Activated CD4-positive, alpha-beta T cell treated with anti-CD3 and anti-CD28 coated beads, Interleukin-2, amount 10 ng/mL, durations not matched to agents 7 days and 5 days (primary cell): ENCODE results near the gene SMIM45.
"Not testable (repeated sequence)": the region's sequence is repeated elsewhere in the genome, so short reads cannot be mapped to it uniquely, and the experiment has no call there.

Source experiments
- CTCF ChIA-PET: fragments of 350-600 bp; sonication (Branson Sonifier 250); formaldehyde crosslinking; loops from one replicate; lab custom pipeline; 2021; ENCODE audit warnings: antibody characterized with exemption; lab: Charles Lee
- POLR2A ChIA-PET: fragments of 350-600 bp; sonication (Branson Sonifier 250); formaldehyde crosslinking; loops from one replicate; lab custom pipeline; 2021; ENCODE audit warnings: antibody characterized with exemption; lab: Charles Lee
- DNase-seq: peaks from one replicate; pipeline ENCODE4 v3.0.0-alpha.2; 2020
- H3K27ac Mint-ChIP-seq: one replicate; pipeline ENCODE4 v1.8.0; 2021; ENCODE audit warnings: mild to moderate bottlenecking, moderate library complexity, mixed read lengths
- H3K27me3 Mint-ChIP-seq: one replicate; pipeline ENCODE4 v1.8.0; 2021; ENCODE audit warnings: mixed read lengths
- H3K36me3 Mint-ChIP-seq: one replicate; pipeline ENCODE4 v1.8.0; 2021; ENCODE audit warnings: low read depth, mixed read lengths
- H3K4me1 Mint-ChIP-seq: one replicate; pipeline ENCODE4 v1.8.0; 2021; ENCODE audit warnings: mixed read lengths
- H3K4me3 Mint-ChIP-seq: one replicate; pipeline ENCODE4 v1.8.0; 2021; ENCODE audit warnings: mild to moderate bottlenecking, moderate library complexity, mixed read lengths
- H3K9me3 Mint-ChIP-seq: one replicate; pipeline ENCODE4 v1.8.0; 2021; ENCODE audit warnings: mixed read lengths

SMIM45 gene

DNA sequence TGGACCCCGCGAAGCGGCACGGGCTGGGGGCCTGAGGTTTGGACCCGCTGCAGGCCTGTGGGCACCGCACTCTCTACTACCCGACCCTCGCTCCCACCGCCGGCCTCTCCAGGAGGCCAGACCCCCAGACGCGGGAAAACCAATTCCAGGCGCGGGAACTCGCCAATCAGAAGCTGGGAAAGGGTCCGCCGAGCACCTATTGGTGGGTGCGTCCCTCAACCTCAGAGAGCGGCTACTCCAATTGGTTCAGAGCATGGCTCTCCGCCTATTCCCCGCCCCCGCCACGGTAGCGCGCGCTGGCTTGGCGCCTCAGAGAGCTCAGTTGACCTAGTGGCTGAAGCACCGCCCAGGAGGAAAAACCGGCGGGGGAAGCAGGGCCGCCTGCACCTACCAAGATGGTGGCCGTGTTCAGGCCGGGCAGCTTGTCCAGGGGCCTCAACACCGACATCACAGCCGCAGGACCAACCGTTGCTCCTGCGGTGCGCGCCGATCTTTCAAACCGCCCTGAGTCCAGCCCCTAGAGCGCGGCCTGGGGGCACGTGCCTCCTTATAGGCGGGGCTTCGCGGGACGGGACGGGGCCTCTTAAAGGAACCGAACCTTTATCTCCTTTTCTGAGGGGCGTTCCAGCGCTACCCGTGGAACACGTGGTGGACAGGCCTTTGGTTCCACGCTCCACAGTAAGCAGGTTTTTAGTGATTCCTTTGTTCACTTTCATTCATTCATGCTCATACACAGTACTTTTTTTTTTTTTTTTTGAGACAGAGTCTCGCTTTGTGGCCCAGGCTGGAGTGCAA is 5.1 kb upstream of the SMIM45 start, which contains the start of gene CENPM:
CENPM (minus strand) TSS at position 524 of the 795 bp plus-strand sequence; CDS start at position 448, 76 bp downstream.
- CTCF ChIA-PET = interaction anchor here (0.6 to 2.1 kb wide), 22 partner anchors 8 to 497 kb away, joined by 3 to 9 read pairs (median 3); partner anchors contain the start of genes CCDC134 and SREBF2
- Mint-ChIP-seq H3K9me3 (no peaks in the 10 kb centered on the region), H3K27me3 (no peaks in the 10 kb centered on the region), H3K27ac (peak within 1 kb of the TSS; percentile 96), H3K4me1 (peaks cover 48% of the 10 kb centered on the region), H3K4me3 (peak within 1 kb of the TSS; percentile 93), H3K36me3 (peaks cover 31% of the 10 kb centered on the region)
- POLR2A ChIA-PET = interaction anchor here (0.6 to 1.0 kb wide), 4 partner anchors 24 to 714 kb away, joined by 3 read pairs; partner anchors contain the start of gene NDUFA6
- peak; percentile 95 for DNase-seq

DNA sequence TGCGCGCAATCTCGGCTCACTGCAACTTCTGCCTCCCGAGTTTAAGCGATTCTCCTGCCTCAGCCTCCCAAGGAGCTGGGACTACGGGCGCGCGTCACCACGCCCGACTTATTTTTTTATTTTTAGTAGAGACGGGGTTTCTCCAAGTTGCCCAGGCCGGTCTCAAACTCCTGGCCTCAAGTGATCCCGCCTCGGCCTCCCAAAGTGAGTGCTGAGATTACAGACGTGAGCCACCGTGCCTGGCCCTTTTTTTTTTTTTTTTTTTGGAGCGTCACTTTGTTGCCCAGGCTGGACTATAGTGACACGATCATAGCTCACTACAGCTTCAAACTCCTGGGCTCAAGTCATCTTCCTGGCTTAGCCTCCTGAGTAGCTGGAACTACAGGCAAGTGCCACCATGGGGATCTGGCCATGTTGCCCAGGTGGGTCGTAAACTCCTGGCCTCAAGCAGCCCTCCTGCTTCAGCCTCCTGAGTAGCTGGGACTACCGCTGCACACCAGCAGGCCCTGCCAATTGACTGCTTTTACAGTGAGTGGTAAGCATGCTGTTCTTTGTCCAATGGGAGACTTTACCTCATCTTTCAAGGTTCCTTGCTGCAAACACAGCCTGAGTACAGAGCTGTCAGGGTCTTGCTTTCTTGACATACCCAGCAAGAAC is 4.4 kb upstream of the SMIM45 start:
- DNase-seq = no peak
- H3K27ac Mint-ChIP-seq = peak overlapping the region; percentile 96
- ChIA-PET CTCF (interaction anchor here (0.6 to 2.1 kb wide), 11 partner anchors 11 to 496 kb away, joined by 3 to 9 read pairs (median 5); partner anchors contain the start of gene SREBF2), POLR2A (interaction anchor here (1.0 kb wide), 1 partner anchor 23 kb away, joined by 3 read pairs; no protein-coding TSS in a partner anchor)
- peaks cover 45% of the 10 kb centered on the region for H3K4me1 Mint-ChIP-seq
- H3K4me3 Mint-ChIP-seq = peak overlapping the region; percentile 93
- H3K36me3 Mint-ChIP-seq = peaks cover 27% of the 10 kb centered on the region
- no peaks in the 10 kb centered on the region for H3K9me3 Mint-ChIP-seq
- no peaks in the 10 kb centered on the region for H3K27me3 Mint-ChIP-seq

DNA sequence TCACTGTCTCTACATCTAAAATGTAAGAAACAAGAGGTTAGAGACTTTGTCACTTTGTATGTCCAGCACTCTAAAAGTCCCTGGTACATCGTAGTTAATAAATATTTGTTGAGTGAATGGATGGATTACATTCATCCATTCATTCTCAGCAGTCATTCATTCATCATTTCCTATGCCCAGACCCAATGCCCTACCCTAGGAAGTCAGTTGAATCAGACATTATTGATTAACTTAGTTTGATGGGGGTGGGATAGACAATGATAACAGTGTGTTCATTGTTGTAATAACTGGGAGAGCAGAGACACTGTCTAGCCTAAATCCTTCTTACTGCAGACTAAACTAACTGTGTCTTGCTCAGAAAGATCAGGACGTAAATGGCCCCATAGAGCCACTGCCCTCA is 3.8 kb upstream of the SMIM45 start:
- ChIA-PET POLR2A (no interaction called here), CTCF (interaction anchor here (1.0 to 1.5 kb wide), 2 partner anchors 11 to 12 kb away, joined by 3 to 5 read pairs; no protein-coding TSS in a partner anchor)
- no peak for DNase-seq
- Mint-ChIP-seq H3K4me3 (no peak overlapping the region), H3K27ac (peak overlapping the region; percentile 96), H3K4me1 (peaks cover 40% of the 10 kb centered on the region), H3K9me3 (no peaks in the 10 kb centered on the region), H3K36me3 (peaks cover 22% of the 10 kb centered on the region), H3K27me3 (no peaks in the 10 kb centered on the region)

DNA sequence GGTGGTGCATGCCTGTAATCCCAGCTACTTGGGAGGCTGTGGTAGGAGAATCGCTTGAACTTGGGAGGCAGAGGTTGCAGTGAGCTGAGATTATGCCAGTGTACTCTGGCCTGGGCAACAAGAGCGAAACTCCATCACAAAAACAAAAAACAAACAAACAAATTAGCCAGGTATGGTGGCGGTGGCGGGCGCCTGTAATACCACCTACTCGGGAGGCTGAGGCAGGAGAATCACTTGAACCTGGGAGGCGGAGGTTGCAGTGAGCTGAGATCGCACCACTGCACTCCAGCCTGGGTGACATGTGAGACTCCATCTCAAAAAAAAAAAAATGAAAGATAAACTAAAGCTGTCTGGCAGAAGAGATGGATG is 3.0 kb upstream of the SMIM45 start:
- not testable (repeated sequence) for H3K4me3 Mint-ChIP-seq

DNA sequence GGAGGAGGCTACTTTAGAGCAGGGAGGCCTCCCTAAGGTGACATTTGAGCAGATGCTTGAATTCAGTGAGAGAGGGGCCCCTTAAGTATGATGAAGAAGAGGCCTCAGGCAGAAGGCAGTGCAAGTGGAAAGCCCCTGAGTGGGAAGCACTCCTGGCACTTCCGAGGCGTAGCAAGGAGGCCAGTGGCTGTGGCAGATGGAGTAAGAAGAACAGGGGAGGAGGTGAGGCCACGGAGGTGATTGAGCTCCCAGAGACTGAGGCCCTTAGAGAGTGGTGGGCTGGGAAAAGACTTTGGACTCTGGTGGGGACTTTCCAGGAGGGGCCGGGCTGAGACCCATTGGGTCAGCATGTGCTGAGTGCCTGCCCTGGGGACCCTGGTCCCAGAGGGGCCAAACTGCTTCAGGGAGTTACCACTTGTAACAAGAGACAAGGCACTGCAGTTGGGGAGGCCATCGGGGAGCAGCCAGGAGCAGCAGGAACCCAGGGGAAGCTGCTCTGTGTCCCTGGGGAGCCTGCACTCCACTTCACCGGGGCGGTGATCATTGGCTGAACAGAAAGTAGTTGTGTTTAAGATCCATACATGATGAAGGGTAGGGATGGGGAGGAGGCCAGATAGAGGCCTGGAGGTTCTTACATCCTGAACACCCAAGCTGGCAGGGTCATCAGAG is 2.5 kb upstream of the SMIM45 start:
- Mint-ChIP-seq H3K4me3 (no peak overlapping the region), H3K4me1 (peaks cover 31% of the 10 kb centered on the region), H3K27me3 (no peaks in the 10 kb centered on the region), H3K36me3 (peaks cover 14% of the 10 kb centered on the region), H3K9me3 (no peaks in the 10 kb centered on the region), H3K27ac (peak overlapping the region; percentile 70)
- CTCF ChIA-PET = interaction anchor here (0.5 to 1.7 kb wide), 5 partner anchors 9 to 486 kb away, joined by 3 to 5 read pairs (median 4); no protein-coding TSS in a partner anchor
- DNase-seq = no peak
- POLR2A ChIA-PET = interaction anchor here (0.6 kb wide), 1 partner anchor 329 kb away, joined by 3 read pairs; the partner anchor contains the start of gene DESI1

More for the DNA sequence above, 3.0 kb upstream of the SMIM45 start:
- H3K4me1 Mint-ChIP-seq = peaks cover 34% of the 10 kb centered on the region
- ChIA-PET POLR2A (interaction anchor here (0.6 kb wide), 1 partner anchor 328 kb away, joined by 3 read pairs; the partner anchor contains the start of gene DESI1), CTCF (interaction anchor here (0.6 to 1.4 kb wide), 5 partner anchors 9 to 781 kb away, joined by 3 to 5 read pairs (median 3); no protein-coding TSS in a partner anchor)
- not testable (repeated sequence) for DNase-seq, H3K9me3 Mint-ChIP-seq, H3K27ac Mint-ChIP-seq, H3K27me3 Mint-ChIP-seq
- peaks cover 15% of the 10 kb centered on the region for H3K36me3 Mint-ChIP-seq

DNA sequence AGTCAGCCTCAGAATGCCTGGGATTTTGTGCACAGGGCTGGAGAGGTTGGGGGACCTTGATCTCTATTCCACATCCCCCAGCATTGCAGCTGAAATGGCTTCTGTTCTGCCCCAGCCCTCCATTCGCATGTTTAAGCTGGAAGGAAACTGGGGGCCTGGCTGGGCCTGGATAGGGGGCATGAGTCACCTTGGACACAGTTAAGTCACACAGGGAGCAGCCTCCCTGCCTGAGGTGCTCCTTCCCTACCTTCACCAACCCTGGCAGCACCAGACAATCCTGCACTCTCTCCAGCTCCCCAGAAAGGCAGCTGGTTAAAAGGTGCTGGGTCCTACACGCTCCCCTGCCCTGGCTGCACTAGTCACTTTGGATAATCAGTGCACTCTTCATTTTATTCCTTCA is 763 bp downstream of the SMIM45 start:
- Mint-ChIP-seq H3K27me3 (no peaks in the 10 kb centered on the region), H3K9me3 (no peaks in the 10 kb centered on the region), H3K4me3 (no peak overlapping the region), H3K27ac (no peak overlapping the region), H3K36me3 (no peaks in the 10 kb centered on the region), H3K4me1 (peaks cover 15% of the 10 kb centered on the region)
- no peak for DNase-seq
- ChIA-PET POLR2A (no interaction called here), CTCF (interaction anchor here (0.8 to 1.6 kb wide), 2 partner anchors 11 to 368 kb away, joined by 3 to 7 read pairs; no protein-coding TSS in a partner anchor)

DNA sequence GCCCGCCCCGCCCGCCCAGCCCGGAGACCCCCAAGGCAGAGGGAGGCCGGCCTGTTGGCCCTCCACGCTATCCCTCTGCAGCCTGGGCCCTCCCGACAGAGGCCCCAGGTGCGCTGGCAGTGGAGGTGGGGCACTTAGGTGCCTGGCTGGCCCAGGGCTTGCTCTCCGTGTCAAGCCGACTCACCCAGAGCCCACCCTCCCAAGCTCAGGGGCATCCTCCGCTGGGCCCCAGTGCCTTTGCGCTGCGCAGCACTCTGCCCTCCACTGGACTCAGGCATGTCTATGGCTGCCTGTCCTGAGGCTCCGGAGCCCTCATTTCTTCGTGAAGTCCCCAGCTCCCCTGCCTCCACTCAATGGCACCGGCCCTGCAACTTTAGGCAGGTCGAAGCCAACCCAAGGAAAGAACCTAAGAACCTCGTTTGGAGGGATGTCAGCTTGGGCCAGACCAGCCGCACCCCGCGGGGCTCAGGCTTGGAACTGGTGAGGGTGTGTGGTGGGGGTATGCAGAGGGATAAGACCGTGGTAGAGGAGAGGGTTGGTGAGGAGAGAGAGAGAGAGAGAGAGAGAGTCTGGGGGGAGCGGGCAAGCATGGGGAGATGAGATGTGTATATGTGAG is 6.1 kb downstream of the SMIM45 start:
- DNase-seq = no peak
- Mint-ChIP-seq H3K27ac (no peak overlapping the region), H3K9me3 (no peaks in the 10 kb centered on the region), H3K4me1 (peaks cover 3% of the 10 kb centered on the region), H3K36me3 (no peaks in the 10 kb centered on the region), H3K27me3 (no peaks in the 10 kb centered on the region), H3K4me3 (no peak overlapping the region)
- ChIA-PET POLR2A (no interaction called here), CTCF (interaction anchor here (0.6 to 1.3 kb wide), 8 partner anchors 9 to 506 kb away, joined by 3 to 6 read pairs (median 4); partner anchors contain the start of gene CENPM)

DNA sequence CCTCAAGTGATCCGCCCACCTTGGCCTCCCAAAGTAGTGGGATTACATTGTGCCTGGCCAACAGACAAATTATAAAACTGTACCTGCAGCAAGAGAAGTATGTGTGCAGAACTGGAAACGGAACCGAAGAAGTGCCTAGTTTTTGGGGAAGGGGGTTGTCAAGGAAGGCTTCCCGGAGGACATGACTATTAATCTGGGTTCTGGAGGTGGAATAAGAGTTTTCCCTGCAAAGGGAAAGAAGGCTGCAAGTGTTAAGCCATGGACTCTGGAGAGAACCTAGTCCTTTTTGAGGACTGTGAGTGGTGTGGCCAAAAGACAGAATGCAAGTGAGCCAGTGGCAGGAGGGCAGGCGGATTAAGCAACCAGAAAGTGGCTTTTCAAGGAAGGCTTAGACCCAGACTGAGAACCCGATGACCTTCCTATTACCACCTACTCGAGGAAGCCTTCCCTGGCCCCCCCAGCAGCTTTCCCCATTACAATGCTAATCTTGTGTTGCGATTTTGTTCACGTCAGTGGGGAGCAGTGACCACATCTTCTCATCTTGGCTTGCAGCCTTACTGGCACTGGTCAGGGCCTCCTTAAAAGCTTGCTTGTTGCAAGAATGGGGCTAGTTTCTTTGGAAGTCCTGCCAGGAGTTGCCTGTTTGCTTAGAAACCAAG is 11.6 kb downstream of the SMIM45 start:
- H3K4me3 Mint-ChIP-seq = no peak overlapping the region
- DNase-seq = no peak
- CTCF ChIA-PET = interaction anchor here (1.0 to 1.9 kb wide), 3 partner anchors 127 to 480 kb away, joined by 3 to 5 read pairs (median 4); partner anchors contain the start of gene NDUFA6
- peaks cover 5% of the 10 kb centered on the region for H3K4me1 Mint-ChIP-seq
- POLR2A ChIA-PET = no interaction called here
- H3K27me3 Mint-ChIP-seq = no peaks in the 10 kb centered on the region
- H3K36me3 Mint-ChIP-seq = no peaks in the 10 kb centered on the region
- H3K9me3 Mint-ChIP-seq = no peaks in the 10 kb centered on the region
- H3K27ac Mint-ChIP-seq = no peak overlapping the region

DNA sequence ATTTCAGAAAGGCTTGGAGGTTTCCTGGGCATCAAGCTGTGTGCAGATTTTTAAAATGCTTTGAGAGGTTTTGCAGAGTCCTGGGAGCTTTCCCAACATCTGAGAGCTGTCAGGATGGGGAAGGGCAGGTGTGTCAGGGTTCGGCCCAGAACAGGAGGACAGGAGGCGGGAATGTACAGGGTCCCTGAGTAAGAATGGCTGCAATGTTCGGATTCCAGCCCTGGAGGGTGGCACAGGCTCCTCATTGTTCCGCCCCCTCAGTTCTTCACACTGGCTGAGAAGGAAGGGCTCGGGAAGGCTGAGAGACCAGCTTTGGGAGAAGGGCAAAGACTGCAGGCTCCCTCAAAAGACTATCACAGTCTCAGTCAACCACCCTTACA is 12.2 kb downstream of the SMIM45 start:
- DNase-seq = no peak

DNA sequence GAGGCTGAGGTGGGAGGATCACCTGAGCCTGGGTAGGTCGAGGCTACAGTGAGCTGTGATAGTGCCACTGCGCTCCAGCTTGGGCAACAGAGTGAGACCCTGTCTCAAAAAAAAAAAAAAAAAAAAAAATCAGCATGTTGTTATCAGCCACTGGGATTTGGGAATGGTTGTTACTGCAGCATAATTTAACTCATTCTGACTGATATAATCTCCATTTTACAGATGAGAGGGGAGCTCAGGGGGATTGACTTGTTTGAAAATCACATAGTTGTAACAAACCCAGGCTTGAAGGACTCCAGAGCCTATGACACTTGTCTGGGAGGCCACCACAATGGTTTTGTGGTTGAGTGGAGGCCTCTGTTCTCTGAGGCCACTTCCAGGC is 14.3 kb downstream of the SMIM45 start:
- Mint-ChIP-seq H3K4me1 (peaks cover 5% of the 10 kb centered on the region), H3K36me3 (no peaks in the 10 kb centered on the region), H3K27me3 (no peaks in the 10 kb centered on the region), H3K9me3 (no peaks in the 10 kb centered on the region), H3K4me3 (no peak overlapping the region), H3K27ac (no peak overlapping the region)
- ChIA-PET CTCF (interaction anchor here (0.6 to 1.7 kb wide), 12 partner anchors 8 to 564 kb away, joined by 3 to 6 read pairs (median 3); partner anchors contain the start of gene CENPM), POLR2A (no interaction called here)
- no peak for DNase-seq

More for the DNA sequence above, 12.2 kb downstream of the SMIM45 start:
- ChIA-PET CTCF (interaction anchor here (1.9 kb wide), 1 partner anchor 480 kb away, joined by 5 read pairs; no protein-coding TSS in a partner anchor), POLR2A (no interaction called here)
- H3K27ac Mint-ChIP-seq = no peak overlapping the region
- H3K27me3 Mint-ChIP-seq = no peaks in the 10 kb centered on the region
- peaks cover 5% of the 10 kb centered on the region for H3K4me1 Mint-ChIP-seq
- no peaks in the 10 kb centered on the region for H3K36me3 Mint-ChIP-seq
- H3K4me3 Mint-ChIP-seq = no peak overlapping the region
- H3K9me3 Mint-ChIP-seq = no peaks in the 10 kb centered on the region

DNA sequence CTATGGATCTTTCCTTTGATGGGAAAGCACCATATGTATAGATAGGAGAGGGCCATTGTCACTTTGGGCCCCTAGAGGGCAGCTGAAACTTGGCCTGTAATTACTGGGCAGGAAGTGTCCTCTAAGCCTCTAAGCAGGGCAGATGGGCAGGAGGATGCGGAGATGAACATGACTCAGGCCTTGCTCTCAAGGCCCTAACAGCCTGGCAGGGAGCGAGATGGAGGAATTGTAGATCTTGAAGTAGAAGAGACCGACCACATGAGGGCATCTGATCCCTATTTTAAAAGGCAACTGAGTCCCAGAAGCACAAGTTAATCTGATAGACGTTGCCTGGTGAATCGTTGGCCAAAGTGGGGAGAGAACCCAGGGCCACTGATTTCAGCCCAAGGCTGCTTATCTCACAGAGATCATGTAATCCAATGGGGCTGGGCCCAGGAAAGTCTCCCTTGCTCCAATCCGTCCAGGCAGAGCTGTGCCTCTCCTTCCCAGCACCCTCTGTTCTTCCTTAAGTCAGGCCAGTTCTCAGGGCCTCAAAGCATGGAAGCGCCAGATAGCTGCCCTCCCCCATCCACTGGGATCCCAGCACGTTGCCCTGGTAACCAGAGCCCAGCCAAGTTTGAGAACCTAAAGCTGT is 14.8 kb downstream of the SMIM45 start:
- Mint-ChIP-seq H3K27me3 (no peaks in the 10 kb centered on the region), H3K4me3 (no peak overlapping the region), H3K4me1 (peaks cover 5% of the 10 kb centered on the region), H3K36me3 (no peaks in the 10 kb centered on the region), H3K9me3 (no peaks in the 10 kb centered on the region), H3K27ac (no peak overlapping the region)
- CTCF ChIA-PET = interaction anchor here (0.6 to 1.7 kb wide), 12 partner anchors 9 to 564 kb away, joined by 3 to 6 read pairs (median 3); partner anchors contain the start of gene CENPM
- POLR2A ChIA-PET = interaction anchor here (0.7 kb wide), 1 partner anchor 350 kb away, joined by 5 read pairs; no protein-coding TSS in a partner anchor
- DNase-seq = peak; percentile 65
